Kidney (tissue), 14 donors: ENCODE results near the gene TRPC3. TPM values are rescaled to one million over a fixed set of nuclear protein-coding genes. Genes with fewer than 3 reads are reported as not detected.

Experiments
- DNase-seq, 5 donors: peaks; one replicate each; pipeline ENCODE4 v3.0.0-alpha.2; 2013 to 2020
- FAIRE-seq: peaks from 2 replicates; lab custom pipeline; 2012; peaks lifted over from hg19 to GRCh38; lab: Jason Lieb, UNC
- H3K27ac ChIP-seq, 2 donors: one replicate each; pipeline ENCODE4 v1.7.0; 2013; ENCODE audit warnings: low read depth in 2 of 2, low read length in 2 of 2, inconsistent platforms in 1 of 2
- H3K27me3 ChIP-seq: one replicate; pipeline ENCODE4 v1.7.1; 2013; ENCODE audit warnings: low read length, inconsistent platforms; ENCODE audit not compliant: control insufficient read depth, insufficient read depth
- H3K36me3 ChIP-seq, 3 donors: one replicate each; pipeline versions ENCODE4 v1.7.0 to v1.7.1; 2013; ENCODE audit warnings: low read length in 3 of 3, control low read depth in 1 of 3, inconsistent platforms in 1 of 3; ENCODE audit not compliant: insufficient read depth in 3 of 3, control insufficient read depth in 2 of 3
- H3K4me1 ChIP-seq, 3 donors: one replicate each; pipeline versions ENCODE4 v1.7.0 to v1.7.1; 2013; ENCODE audit warnings: low read length in 3 of 3, inconsistent platforms in 1 of 3, low read depth in 1 of 3; ENCODE audit not compliant: control insufficient read depth in 2 of 3, insufficient read depth in 2 of 3
- H3K4me3 ChIP-seq, 3 donors: one replicate each; pipeline versions ENCODE4 v1.7.0 to v1.8.1; 2013; ENCODE audit warnings: low read length in 3 of 3, control low read depth in 1 of 3, inconsistent platforms in 1 of 3
- H3K9ac ChIP-seq, 3 donors: one replicate each; pipeline versions ENCODE4 v1.7.0 to v1.7.1; 2013; ENCODE audit warnings: low read length in 3 of 3, control low read depth in 1 of 3, inconsistent platforms in 1 of 3
- H3K9me3 ChIP-seq, 3 donors: one replicate each; pipeline versions ENCODE4 v1.7.0 to v1.7.1; 2013; ENCODE audit warnings: low read length in 3 of 3, control low read depth in 1 of 3, inconsistent platforms in 1 of 3; ENCODE audit not compliant: control insufficient read depth in 2 of 3, insufficient read depth in 1 of 3
- CTCF ChIP-seq: IDR thresholded peaks from 3 replicates; pipeline ENCODE4 v1.5.1; 2012; ENCODE audit warnings: mild to moderate bottlenecking, moderate library complexity, borderline replicate concordance; ENCODE audit not compliant: insufficient read depth; ENCODE audit errors: extremely low read depth
- intact Hi-C: fragments of 100-400 bp; cut with DNase I; formaldehyde crosslinking; loops from one replicate; pipeline ENCODE4 v1.11.1; 2022
- polyA plus RNA-seq: library from polyadenylated mRNA; stranded (reverse); fragments of 350-450 nt; fragmentation: Illumina TruSeq; extraction: RNeasy Lipid Tissue Mini Kit (QIAGEN cat#74804); gene quantifications from one replicate; pipeline ENCODE4 v1.2.3, GENCODE V29; 2014; ENCODE audit warnings: low read depth, low replicate concordance; ENCODE audit not compliant: insufficient read depth
- total RNA-seq: library from RNA; stranded (reverse); fragmentation: NEBNext Ultra II Directional; extraction: Animal tissue kit (Norgen Biotek cat#: 25700); gene quantifications from one replicate; pipeline ENCODE4 v1.2.1, GENCODE V29; 2021
- donor health status: control.
- donor health status: control.
- donor health status: control.
- donor health status: control.
- donor health status: control.
- donor health status: DM: yes; HTN: yes; CAD: no.
- donor health status: Normal renal cell carcinoma (clear cell type).

TRPC3 gene
- total and polyA plus RNA-seq, 2 donors from 2014 or later = 0.17 to 0.44 TPM

- intact Hi-C loops = no loop called here
- no peaks in the 10 kb centered on the region for H3K27me3 ChIP-seq
- H3K9ac ChIP-seq = no peak overlapping the region
- FAIRE-seq (no peak), DNase-seq (no peak)
- H3K4me1 ChIP-seq = no peaks in the 10 kb centered on the region
- H3K27ac ChIP-seq = no peak overlapping the region
- no peaks in the 10 kb centered on the region for H3K9me3 ChIP-seq
- no peak overlapping the region for H3K4me3 ChIP-seq
- no peak for TF ChIP-seq CTCF
- H3K36me3 ChIP-seq = peaks cover 0 to 9% (median 3%) of the 10 kb centered on the region in 3 donors
These were observed 88.1 kb downstream of the TRPC3 start for GRCh38 chr4:121863799-121864198.

- Histone ChIP-seq H3K36me3 (peaks cover 0 to 9% (median 3%) of the 10 kb centered on the region in 3 donors), H3K4me1 (no peaks in the 10 kb centered on the region), H3K27me3 (no peaks in the 10 kb centered on the region), H3K9me3 (no peaks in the 10 kb centered on the region), H3K4me3 (no peak overlapping the region), H3K9ac (no peak overlapping the region), H3K27ac (no peak overlapping the region)
- no peak for TF ChIP-seq CTCF
- DNase-seq = no peak
- FAIRE-seq = peak; percentile 82
- intact Hi-C loops = no loop called here
These were observed 90.4 kb downstream of the TRPC3 start for GRCh38 chr4:121861426-121861825.

- intact Hi-C loops = no loop called here
- no peaks in the 10 kb centered on the region for H3K27me3 ChIP-seq
- no peak for TF ChIP-seq CTCF
- no peaks in the 10 kb centered on the region for H3K4me1 ChIP-seq
- no peaks in the 10 kb centered on the region for H3K9me3 ChIP-seq
- FAIRE-seq (no peak), DNase-seq (no peak)
- H3K4me3 ChIP-seq = no peak overlapping the region
- no peak overlapping the region for H3K27ac ChIP-seq
- H3K36me3 ChIP-seq = peaks cover 0 to 9% (median 0%) of the 10 kb centered on the region in 3 donors
- H3K9ac ChIP-seq = no peak overlapping the region
These were observed 91.7 kb downstream of the TRPC3 start for GRCh38 chr4:121860121-121860520.

- DNase-seq (no peak), FAIRE-seq (no peak)
- TF ChIP-seq CTCF = no peak
- H3K27me3 ChIP-seq = no peaks in the 10 kb centered on the region
- H3K9me3 ChIP-seq = no peaks in the 10 kb centered on the region
- H3K9ac ChIP-seq = no peak overlapping the region
- H3K4me1 ChIP-seq = no peaks in the 10 kb centered on the region
- peaks cover 0 to 4% (median 3%) of the 10 kb centered on the region in 3 donors for H3K36me3 ChIP-seq
- H3K4me3 ChIP-seq = no peak overlapping the region
- intact Hi-C loops = no loop called here
- H3K27ac ChIP-seq = no peak overlapping the region
These were observed 100.5 kb downstream of the TRPC3 start for GRCh38 chr4:121851354-121851753.
